NOMO-1 (cell line): ENCODE results near the gene HCN1.
"Not testable (repeated sequence)": the region's sequence is repeated elsewhere in the genome, so short reads cannot be mapped to it uniquely, and the experiment has no call there.

Experiments used
- DNase-seq, 2 experiments: peaks; one replicate each; lab custom pipeline; 2025; ENCODE audit not compliant: unreplicated experiment in 2 of 2; lab: John Stamatoyannopoulos, UW

HCN1 gene

GRCh38 chr5:45437752-45438151, 258.4 kb downstream of the HCN1 start:
- no peak for DNase-seq

GRCh38 chr5:45417285-45417998, 278.7 kb downstream of the HCN1 start:
- no peak for DNase-seq

- DNase-seq = no peak
These were observed 281.3 kb downstream of the HCN1 start for GRCh38 chr5:45414620-45415573.

- no peak for DNase-seq
These were observed 284.1 kb downstream of the HCN1 start for GRCh38 chr5:45411971-45412612.

- DNase-seq = no peak
These were observed 285.7 kb downstream of the HCN1 start for GRCh38 chr5:45410304-45410995.

GRCh38 chr5:45408067-45408466, 288.1 kb downstream of the HCN1 start:
- no peak for DNase-seq

- no peak for DNase-seq
These were observed 293.2 kb downstream of the HCN1 start for GRCh38 chr5:45402804-45403455.

GRCh38 chr5:45399041-45399440, 297.1 kb downstream of the HCN1 start:
- no peak for DNase-seq

GRCh38 chr5:45385321-45386058, 310.7 kb downstream of the HCN1 start:
- no peak for DNase-seq

- no peak for DNase-seq
These were observed 312.2 kb downstream of the HCN1 start for GRCh38 chr5:45383985-45384384.

- DNase-seq = no peak
These were observed 313.6 kb downstream of the HCN1 start for GRCh38 chr5:45382583-45382982.

GRCh38 chr5:45376417-45376816, 319.8 kb downstream of the HCN1 start:
- no peak for DNase-seq

GRCh38 chr5:45372629-45373028, 323.6 kb downstream of the HCN1 start:
- no peak for DNase-seq

- DNase-seq = not testable (repeated sequence)
These were observed 324.8 kb downstream of the HCN1 start for GRCh38 chr5:45371423-45371822.

GRCh38 chr5:45355189-45355992, 340.8 kb downstream of the HCN1 start:
- no peak for DNase-seq

- no peak for DNase-seq
These were observed 359.7 kb downstream of the HCN1 start for GRCh38 chr5:45336464-45336863.

GRCh38 chr5:45335978-45336377, 360.2 kb downstream of the HCN1 start:
- DNase-seq = no peak

- DNase-seq = no peak
These were observed 360.8 kb downstream of the HCN1 start for GRCh38 chr5:45335346-45335745.

GRCh38 chr5:45334939-45335338, 361.2 kb downstream of the HCN1 start:
- no peak for DNase-seq
